A549 (cell line): ENCODE measurements around the gene ACO2. TPM values are rescaled to one million over a fixed set of nuclear protein-coding genes. Genes with fewer than 3 reads are reported as not detected.

Experiments
- ATAC-seq, 2 experiments: fragments of 200-7000 bp in 1 of 2; fragments of >200 bp in 1 of 2; cut with Nextera tagmentation in 1 of 2; cut with Tn5 transposase in 1 of 2; 3 replicates each; pipeline versions ENCODE4 v1.8.0 to v1.9.1; 2018 to 2020; ENCODE audit warnings: mild to moderate bottlenecking in 1 of 2, moderate library complexity in 1 of 2
- CTCF ChIA-PET: fragments of 300-600 bp; sonication (Branson Sonifier 250); formaldehyde crosslinking; extraction: SDS; loops from one replicate; lab custom pipeline; 2021; ENCODE audit warnings: antibody characterized with exemption, inconsistent platforms; lab: Yijun Ruan, JAX
- POLR2A ChIA-PET: fragments of 350-600 bp; formaldehyde crosslinking; extraction: SDS; loops from one replicate; lab custom pipeline; 2021; ENCODE audit warnings: antibody characterized with exemption, inconsistent platforms; lab: Yijun Ruan, JAX
- DNase-seq, 2 experiments: peaks; one replicate each; pipeline versions ENCODE4 v3.0.0 to v3.0.0-alpha.2; 2011 to 2016; ENCODE audit warnings: low read depth in 1 of 2, low spot score in 1 of 2
- FAIRE-seq: peaks from 2 replicates; lab custom pipeline; 2011; peaks lifted over from hg19 to GRCh38; lab: Jason Lieb, UNC
- H3K27ac ChIP-seq, 2 experiments: fragments of >200 bp; sonication (Bioruptor Twin); formaldehyde crosslinking; 3 replicates each; pipeline ENCODE4 v1.5.1; 2016 to 2017
- H3K4me1 ChIP-seq: fragments of >200 bp; sonication (Bioruptor Twin); formaldehyde crosslinking; 3 replicates; pipeline ENCODE4 v1.6.1; 2016
- H3K4me2 ChIP-seq: fragments of >200 bp; sonication (Bioruptor Twin); formaldehyde crosslinking; 3 replicates; pipeline ENCODE4 v1.6.1; 2016
- H3K4me3 ChIP-seq: fragments of >200 bp; sonication (Bioruptor Twin); formaldehyde crosslinking; 3 replicates; pipeline ENCODE4 v1.5.1; 2016
- H3K9me3 ChIP-seq: fragments of >200 bp; sonication (Bioruptor Twin); formaldehyde crosslinking; 3 replicates; pipeline ENCODE4 v1.6.1; 2016
- BCL3 ChIP-seq: fragments of >200 bp; sonication (Bioruptor Twin); formaldehyde crosslinking; IDR thresholded peaks from 3 replicates; pipeline ENCODE4 v1.6.1; 2016
- BHLHE40 ChIP-seq: IDR thresholded peaks from 2 replicates; pipeline ENCODE4 v1.6.1; 2012; ENCODE audit warnings: low read depth, low read length, inconsistent platforms
- CBX2 ChIP-seq: fragments of 200-600 bp; sonication (generic); IDR thresholded peaks from 2 replicates; pipeline ENCODE4 v1.6.1; 2016; ENCODE audit warnings: low read depth, mild to moderate bottlenecking, borderline replicate concordance
- CHD2 ChIP-seq: fragments of 150-350 bp; IDR thresholded peaks from 2 replicates; pipeline ENCODE4 v1.6.1; 2014; ENCODE audit warnings: low read length; ENCODE audit not compliant: partially characterized antibody
- CTCF ChIP-seq: fragments of >200 bp; sonication (Bioruptor Twin); formaldehyde crosslinking; IDR thresholded peaks from 3 replicates; pipeline ENCODE4 v1.5.1; 2016
- E2F6 ChIP-seq: IDR thresholded peaks from 2 replicates; pipeline ENCODE4 v1.6.1; 2012; ENCODE audit warnings: low read depth, borderline replicate concordance
- ELK1 ChIP-seq: fragments of 150-350 bp; IDR thresholded peaks from 2 replicates; pipeline ENCODE4 v1.6.1; 2014; ENCODE audit warnings: low read depth, mild to moderate bottlenecking, low read length
- EP300 ChIP-seq, 2 experiments: fragments of >200 bp; sonication (Bioruptor Twin); formaldehyde crosslinking; IDR thresholded peaks; 2 replicates in 1 of 2; 3 replicates in 1 of 2; pipeline ENCODE4 v1.6.1; 2016 to 2017
- FOSL2 ChIP-seq, 2 experiments: fragments of 450-650 bp in 1 of 2; fragments of >200 bp in 1 of 2; sonication (Bioruptor Twin) in 1 of 2; formaldehyde crosslinking; IDR thresholded peaks; 2 replicates each; pipeline versions ENCODE4 v1.5.0 to v1.6.1; 2016 to 2020; ENCODE audit warnings: mild to moderate bottlenecking in 1 of 2, moderate library complexity in 1 of 2
- GATA3 ChIP-seq: IDR thresholded peaks from 2 replicates; pipeline ENCODE4 v1.6.1; 2012; ENCODE audit warnings: borderline replicate concordance
- HES2 ChIP-seq: fragments of >200 bp; sonication (Bioruptor Twin); formaldehyde crosslinking; IDR thresholded peaks from 2 replicates; pipeline ENCODE4 v1.6.1; 2016
- HOXB13 ChIP-seq: fragments of 250-450 bp; sonication (Bioruptor Pico); IDR thresholded peaks from 2 replicates; pipeline ENCODE4 v1.5.0; 2020; ENCODE audit warnings: low read depth, mild to moderate bottlenecking, moderate library complexity
- KDM1A ChIP-seq: fragments of 200-600 bp; sonication (generic); IDR thresholded peaks from 2 replicates; pipeline ENCODE4 v1.6.1; 2016; ENCODE audit warnings: low read depth, mild to moderate bottlenecking
- NR3C1 ChIP-seq: fragments of >200 bp; sonication (Bioruptor Twin); formaldehyde crosslinking; IDR thresholded peaks from 3 replicates; pipeline ENCODE4 v1.6.1; 2017
- POLR2AphosphoS2 ChIP-seq: conservative IDR thresholded peaks from 2 replicates; pipeline ENCODE4 v1.6.1; 2012; ENCODE audit warnings: low read length, improper control_type of control experiment, inconsistent platforms
- RNF2 ChIP-seq: fragments of 200-600 bp; sonication (generic); IDR thresholded peaks from 2 replicates; pipeline ENCODE4 v1.6.1; 2016; ENCODE audit warnings: low read depth, mild to moderate bottlenecking, antibody characterized with exemption, moderate library complexity, borderline replicate concordance
- SMC3 ChIP-seq: fragments of >200 bp; sonication (Bioruptor Twin); formaldehyde crosslinking; IDR thresholded peaks from 3 replicates; pipeline ENCODE4 v1.6.1; 2018; ENCODE audit warnings: inconsistent platforms
- SREBF2 ChIP-seq: fragments of 450-650 bp; IDR thresholded peaks from 2 replicates; pipeline ENCODE4 v1.6.1; 2014; ENCODE audit warnings: mild to moderate bottlenecking, moderate library complexity
- TFCP2L1 ChIP-seq: fragments of 250-450 bp; sonication (Bioruptor Pico); IDR thresholded peaks from 2 replicates; pipeline ENCODE4 v1.5.0; 2021; ENCODE audit warnings: mild to moderate bottlenecking
- TP53 ChIP-seq: fragments of 250-450 bp; sonication (Bioruptor Pico); IDR thresholded peaks from 2 replicates; pipeline ENCODE4 v1.5.0; 2021; ENCODE audit warnings: mild to moderate bottlenecking, moderate library complexity
- ZFP36 ChIP-seq: fragments of 450-650 bp; IDR thresholded peaks from 2 replicates; pipeline ENCODE4 v1.6.1; 2014; ENCODE audit warnings: borderline replicate concordance; ENCODE audit not compliant: partially characterized antibody
- ZSCAN20 ChIP-seq: fragments of 250-450 bp; sonication (Bioruptor Pico); IDR thresholded peaks from 2 replicates; pipeline ENCODE4 v1.8.0; 2022; ENCODE audit warnings: mild to moderate bottlenecking, moderate library complexity
- WGBS: methylation state at CpG from one replicate; pipeline ENCODE4 v1.1.6; 2017; ENCODE audit errors: missing lambda C conversion rate; 5-methylcytosine and 5-hydroxymethylcytosine counted together
- polyA plus RNA-seq, 4 experiments: library from polyadenylated mRNA; depleted of rRNA in 3 of 4; stranded (reverse); fragments of >200 nt; fragmentation: RNase III in 1 of 4; extraction: RNeasy Plus Mini Kit Qiagen cat#74134 plus additional on column Dnase treatment in 1 of 4; gene quantifications; 2 replicates in 3 of 4; 3 replicates in 1 of 4; pipeline ENCODE4 v1.2.3, GENCODE V29; 2011 to 2017

ACO2 gene
- polyA plus RNA-seq, 2 of the 4 experiments (the other 2 are of a cell fraction) = 30.7 to 43.7 TPM

- TF ChIP-seq BCL3 (no peak), SMC3 (peak; percentile 67)
These were observed 75.1 kb downstream of the ACO2 start, which contains the start of gene POLR3H (continued) for GRCh38 chr22:41543854-41544670.

GRCh38 chr22:41544671-41545476 lies 76.0 kb downstream of the ACO2 start:
- DNase-seq = no peak
- peak overlapping the region; percentile 98 for H3K4me3 ChIP-seq
- H3K9me3 ChIP-seq = no peaks in the 10 kb centered on the region
- H3K4me1 ChIP-seq = peaks cover 17% of the 10 kb centered on the region
- peak overlapping the region; percentile 86 for H3K4me2 ChIP-seq
- no peak for FAIRE-seq
- POLR2A ChIA-PET = no interaction called here
- H3K27ac ChIP-seq = peak overlapping the region; percentile 63 to 65; a peak in 4 of 6 replicates
- ATAC-seq = no peak; a peak in 1 of 6 replicates
- CTCF ChIA-PET = interaction anchor here (0.9 to 2.1 kb wide), 6 partner anchors 10 to 62 kb away, joined by 4 to 23 read pairs (median 8); no protein-coding TSS in a partner anchor
- no peak for TF ChIP-seq ZFP36
- no peak for TF ChIP-seq BHLHE40
- TF ChIP-seq FOSL2 (IDR thresholded peaks at IDR 0.05) = no peak
- TF ChIP-seq FOSL2 (CRISPR knock-in tag; IDR thresholded peaks at IDR 0.05) = no peak
- TF ChIP-seq E2F6 = no peak
- no peak for TF ChIP-seq POLR2AphosphoS2
- no peak for TF ChIP-seq CBX2
- 38% methylated on average over 21 of the region's 21 CpGs for WGBS

GRCh38 chr22:41548830-41549211 lies 79.9 kb downstream of the ACO2 start:
- FAIRE-seq = no peak
- WGBS = 91% methylated on average over 5 of the region's 5 CpGs
- Histone ChIP-seq H3K4me3 (no peak overlapping the region), H3K27ac (no peak overlapping the region), H3K4me2 (no peak overlapping the region), H3K4me1 (peaks cover 7% of the 10 kb centered on the region), H3K9me3 (no peaks in the 10 kb centered on the region)
- no peak for ATAC-seq
- no peak for TF ChIP-seq CHD2
- no peak for TF ChIP-seq RNF2
- no peak for TF ChIP-seq KDM1A
- TF ChIP-seq BHLHE40 = no peak
- TF ChIP-seq POLR2AphosphoS2 = no peak
- no peak for TF ChIP-seq HES2
- TF ChIP-seq TFCP2L1 (CRISPR knock-in tag) = no peak
- no peak for TF ChIP-seq CTCF
- TF ChIP-seq ZSCAN20 = no peak
- TF ChIP-seq NR3C1 = no peak
- TF ChIP-seq ELK1 = no peak
- TF ChIP-seq E2F6 = no peak
- no peak for TF ChIP-seq SREBF2
- no peak for TF ChIP-seq TP53
- no peak for TF ChIP-seq HOXB13 (CRISPR knock-in tag)
- TF ChIP-seq EP300 (IDR thresholded peaks at IDR 0.05) = no peak
- TF ChIP-seq GATA3 = no peak
- POLR2A ChIA-PET = no interaction called here
- DNase-seq = no peak
- CTCF ChIA-PET = interaction anchor here (0.5 to 1.9 kb wide), 4 partner anchors 13 to 324 kb away, joined by 3 to 9 read pairs (median 4); no protein-coding TSS in a partner anchor
